GM12878 (cell line): ENCODE results near the gene RTF1. TPM values are rescaled to one million over a fixed set of nuclear protein-coding genes. Genes with fewer than 3 reads are reported as not detected.

Experiments
- BHLHE40 ChIP-seq, 2 experiments: fragments of 450-650 bp in 1 of 2; IDR thresholded peaks; 2 replicates each; pipeline ENCODE4 v1.6.1; 2011 to 2017; ENCODE audit warnings: low read depth in 2 of 2, borderline replicate concordance in 1 of 2, improper control_type of control experiment in 1 of 2, low read length in 1 of 2, mild to moderate bottlenecking in 1 of 2
- BMI1 ChIP-seq: fragments of 450-650 bp; IDR thresholded peaks from 2 replicates; pipeline ENCODE4 v1.6.1; 2016; ENCODE audit warnings: mild to moderate bottlenecking, moderate library complexity, borderline replicate concordance
- HDAC2 ChIP-seq: fragments of 200-600 bp; sonication (generic); IDR thresholded peaks from 2 replicates; pipeline ENCODE4 v1.6.1; 2017
- IKZF1 ChIP-seq: fragments of 450-650 bp; conservative IDR thresholded peaks from 2 replicates; pipeline ENCODE4 v1.6.1; 2017; ENCODE audit warnings: antibody characterized with exemption, mild to moderate bottlenecking
- IKZF2 ChIP-seq, 2 experiments: fragments of 450-650 bp; IDR thresholded peaks; 2 replicates each; pipeline ENCODE4 v1.6.1; 2017; ENCODE audit warnings: mild to moderate bottlenecking in 2 of 2, moderate library complexity in 2 of 2
- MEF2B ChIP-seq: fragments of 450-650 bp; IDR thresholded peaks from 2 replicates; pipeline ENCODE4 v1.6.1; 2018; ENCODE audit warnings: mild to moderate bottlenecking, moderate library complexity; ENCODE audit not compliant: partially characterized antibody, poor library complexity, severe bottlenecking
- MXI1 ChIP-seq: fragments of 150-350 bp; IDR thresholded peaks from 2 replicates; pipeline ENCODE4 v1.6.1; 2011; ENCODE audit warnings: low read depth, mild to moderate bottlenecking, inconsistent platforms, low read length, improper control_type of control experiment
- NBN ChIP-seq: fragments of 450-650 bp; IDR thresholded peaks from 2 replicates; pipeline ENCODE4 v1.6.1; 2016
- NFYA ChIP-seq: IDR thresholded peaks from 2 replicates; pipeline ENCODE4 v1.6.1; 2011; ENCODE audit warnings: low read depth, mild to moderate bottlenecking, low read length, improper control_type of control experiment, borderline replicate concordance
- POLR2A ChIP-seq: IDR thresholded peaks from 2 replicates; pipeline ENCODE4 v1.6.1; 2011; ENCODE audit warnings: low read depth, mild to moderate bottlenecking, low read length
- POU2F2 ChIP-seq: IDR thresholded peaks from 3 replicates; pipeline ENCODE4 v1.6.1; 2011; ENCODE audit warnings: low read depth, mild to moderate bottlenecking, low read length, borderline replicate concordance
- RELA ChIP-seq: fragments of 450-650 bp; IDR thresholded peaks from 2 replicates; pipeline ENCODE4 v1.8.0; 2014; ENCODE audit warnings: borderline replicate concordance; ENCODE audit not compliant: partially characterized antibody
- SP1 ChIP-seq: IDR thresholded peaks from one replicate; pipeline ENCODE4 v1.6.1; 2011; ENCODE audit warnings: low read depth, low read length
- TAF1 ChIP-seq: IDR thresholded peaks from 2 replicates; pipeline ENCODE4 v1.6.1; 2011; ENCODE audit warnings: mild to moderate bottlenecking, low read depth, low read length, borderline replicate concordance
- ZNF687 ChIP-seq: fragments of 450-650 bp; IDR thresholded peaks from 2 replicates; pipeline ENCODE4 v1.6.1; 2017; ENCODE audit warnings: mild to moderate bottlenecking, moderate library complexity
- ZSCAN29 ChIP-seq: fragments of 450-650 bp; IDR thresholded peaks from 2 replicates; pipeline ENCODE4 v1.6.1; 2017; ENCODE audit warnings: mild to moderate bottlenecking, moderate library complexity
- polyA plus RNA-seq, 11 experiments: library from polyadenylated mRNA; depleted of rRNA in 4 of 11; unstranded in 6 of 11; stranded (reverse) in 5 of 11; fragments of >200 nt; fragmentation: Nextera tagmentation in 4 of 11; fragmentation: Illumina TruSeq in 1 of 11; extraction: Ambion mirVana in 4 of 11; extraction: Trizol in 1 of 11; gene quantifications; 1 replicate in 1 of 11; 2 replicates in 10 of 11; pipeline versions ENCODE4 v1.2.1 to v1.2.3, GENCODE V29; 2011 to 2016; ENCODE audit warnings: inconsistent platforms in 2 of 11, missing spikeins in 2 of 11, low read depth in 1 of 11
- total RNA-seq, 4 experiments: library from RNA; depleted of rRNA in 3 of 4; stranded (reverse); fragments of >200 nt in 3 of 4; fragmentation: Illumina TruSeq in 1 of 4; extraction: Trizol in 1 of 4; gene quantifications; 2 replicates each; pipeline versions ENCODE4 v1.2.1 to v1.2.3, GENCODE V29; 2013 to 2021
- TF ChIP-seq, protein P1 (sequence below): fragments of 450-650 bp; formaldehyde crosslinking; IDR thresholded peaks from 2 replicates; pipeline ENCODE4 v1.5.0; 2022; ENCODE audit warnings: mild to moderate bottlenecking, missing genetic modification characterization
- TF ChIP-seq, protein P2 (sequence below): fragments of 450-650 bp; conservative IDR thresholded peaks from 2 replicates; pipeline ENCODE4 v1.6.1; 2017; ENCODE audit warnings: mild to moderate bottlenecking, moderate library complexity
- TF ChIP-seq, protein P3 (sequence below): IDR thresholded peaks from 2 replicates; pipeline ENCODE4 v1.6.1; 2012; ENCODE audit warnings: low read depth, low read length, improper control_type of control experiment

Gene RTF1
- total and polyA plus RNA-seq, 10 of the 15 experiments (the other 5 are each of a cell fraction or from before 2014, with no cell fraction given): 7.2 to 67.9 (median 32.3) TPM

GRCh38 chr15:41493205-41493901, 76.5 kb downstream of the RTF1 start, which contains the start of gene ITPKA (continued):
- TF ChIP-seq ZSCAN29 (no peak), POU2F2 (no peak), NBN (0 out of 2 replicates have a peak, but pooled peaks have one; percentile 61), IKZF1 (peak; percentile 68; the same call in 1 of the 2 replicates), BMI1 (no peak), ZNF687 (0 out of 2 replicates have a peak, but pooled peaks have one; percentile 14), SP1 (peak; percentile 40), NFYA (no peak), IKZF2 (IDR thresholded peaks at IDR 0.05) (peak; percentile 33 to 49; a peak in 2 of 4 replicates), MEF2B (no peak), HDAC2 (peak; percentile 75; the same call in 1 of the 2 replicates), POLR2A (peak; percentile 76), MXI1 (peak; percentile 67), BHLHE40 (IDR thresholded peaks at IDR 0.05; ENCODE audit: borderline replicate concordance in 1 of 2, low read depth in 2 of 2, low read length in 1 of 2) (peak in 1 of 2 experiments; percentile 66; a peak in 2 of 4 replicates), RELA (peak; percentile 42), TAF1 (peak; percentile 58; the same call in 1 of the 2 replicates)
- TF ChIP-seq, protein P1, sequence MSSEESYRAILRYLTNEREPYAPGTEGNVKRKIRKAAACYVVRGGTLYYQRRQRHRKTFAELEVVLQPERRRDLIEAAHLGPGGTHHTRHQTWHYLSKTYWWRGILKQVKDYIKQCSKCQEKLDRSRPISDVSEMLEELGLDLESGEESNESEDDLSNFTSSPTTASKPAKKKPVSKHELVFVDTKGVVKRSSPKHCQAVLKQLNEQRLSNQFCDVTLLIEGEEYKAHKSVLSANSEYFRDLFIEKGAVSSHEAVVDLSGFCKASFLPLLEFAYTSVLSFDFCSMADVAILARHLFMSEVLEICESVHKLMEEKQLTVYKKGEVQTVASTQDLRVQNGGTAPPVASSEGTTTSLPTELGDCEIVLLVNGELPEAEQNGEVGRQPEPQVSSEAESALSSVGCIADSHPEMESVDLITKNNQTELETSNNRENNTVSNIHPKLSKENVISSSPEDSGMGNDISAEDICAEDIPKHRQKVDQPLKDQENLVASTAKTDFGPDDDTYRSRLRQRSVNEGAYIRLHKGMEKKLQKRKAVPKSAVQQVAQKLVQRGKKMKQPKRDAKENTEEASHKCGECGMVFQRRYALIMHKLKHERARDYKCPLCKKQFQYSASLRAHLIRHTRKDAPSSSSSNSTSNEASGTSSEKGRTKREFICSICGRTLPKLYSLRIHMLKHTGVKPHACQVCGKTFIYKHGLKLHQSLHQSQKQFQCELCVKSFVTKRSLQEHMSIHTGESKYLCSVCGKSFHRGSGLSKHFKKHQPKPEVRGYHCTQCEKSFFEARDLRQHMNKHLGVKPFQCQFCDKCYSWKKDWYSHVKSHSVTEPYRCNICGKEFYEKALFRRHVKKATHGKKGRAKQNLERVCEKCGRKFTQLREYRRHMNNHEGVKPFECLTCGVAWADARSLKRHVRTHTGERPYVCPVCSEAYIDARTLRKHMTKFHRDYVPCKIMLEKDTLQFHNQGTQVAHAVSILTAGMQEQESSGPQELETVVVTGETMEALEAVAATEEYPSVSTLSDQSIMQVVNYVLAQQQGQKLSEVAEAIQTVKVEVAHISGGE (CRISPR knock-in tag): no peak
- TF ChIP-seq, protein P2, sequence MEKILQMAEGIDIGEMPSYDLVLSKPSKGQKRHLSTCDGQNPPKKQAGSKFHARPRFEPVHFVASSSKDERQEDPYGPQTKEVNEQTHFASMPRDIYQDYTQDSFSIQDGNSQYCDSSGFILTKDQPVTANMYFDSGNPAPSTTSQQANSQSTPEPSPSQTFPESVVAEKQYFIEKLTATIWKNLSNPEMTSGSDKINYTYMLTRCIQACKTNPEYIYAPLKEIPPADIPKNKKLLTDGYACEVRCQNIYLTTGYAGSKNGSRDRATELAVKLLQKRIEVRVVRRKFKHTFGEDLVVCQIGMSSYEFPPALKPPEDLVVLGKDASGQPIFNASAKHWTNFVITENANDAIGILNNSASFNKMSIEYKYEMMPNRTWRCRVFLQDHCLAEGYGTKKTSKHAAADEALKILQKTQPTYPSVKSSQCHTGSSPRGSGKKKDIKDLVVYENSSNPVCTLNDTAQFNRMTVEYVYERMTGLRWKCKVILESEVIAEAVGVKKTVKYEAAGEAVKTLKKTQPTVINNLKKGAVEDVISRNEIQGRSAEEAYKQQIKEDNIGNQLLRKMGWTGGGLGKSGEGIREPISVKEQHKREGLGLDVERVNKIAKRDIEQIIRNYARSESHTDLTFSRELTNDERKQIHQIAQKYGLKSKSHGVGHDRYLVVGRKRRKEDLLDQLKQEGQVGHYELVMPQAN: peak; percentile 40; the same call in 1 of the 2 replicates
- TF ChIP-seq, protein P3, sequence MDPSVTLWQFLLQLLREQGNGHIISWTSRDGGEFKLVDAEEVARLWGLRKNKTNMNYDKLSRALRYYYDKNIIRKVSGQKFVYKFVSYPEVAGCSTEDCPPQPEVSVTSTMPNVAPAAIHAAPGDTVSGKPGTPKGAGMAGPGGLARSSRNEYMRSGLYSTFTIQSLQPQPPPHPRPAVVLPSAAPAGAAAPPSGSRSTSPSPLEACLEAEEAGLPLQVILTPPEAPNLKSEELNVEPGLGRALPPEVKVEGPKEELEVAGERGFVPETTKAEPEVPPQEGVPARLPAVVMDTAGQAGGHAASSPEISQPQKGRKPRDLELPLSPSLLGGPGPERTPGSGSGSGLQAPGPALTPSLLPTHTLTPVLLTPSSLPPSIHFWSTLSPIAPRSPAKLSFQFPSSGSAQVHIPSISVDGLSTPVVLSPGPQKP: no peak
